Uterus (tissue), 4 donors: ENCODE data around the gene CST7. TPM values are rescaled to one million over a fixed set of nuclear protein-coding genes. Genes with fewer than 3 reads are reported as not detected.
"Not testable (repeated sequence)": the region's sequence is repeated elsewhere in the genome, so short reads cannot be mapped to it uniquely, and the experiment has no call there.

Experiments used
- DNase-seq, 2 donors: peaks; one replicate each; pipeline ENCODE4 v3.0.0-alpha.2; 2019 to 2020
- H3K27ac ChIP-seq, 2 donors: fragments of 200-600 bp; sonication (generic); 1 replicate in 1 of 2; 2 replicates in 1 of 2; pipeline ENCODE4 v1.5.1; 2016 to 2018
- H3K27me3 ChIP-seq, 2 donors: fragments of 200-600 bp; sonication (generic); one replicate each; pipeline ENCODE4 v1.5.1; 2018 to 2019; ENCODE audit warnings: control low read depth in 1 of 2
- H3K36me3 ChIP-seq, 2 donors: fragments of 200-600 bp; sonication (generic); one replicate each; pipeline ENCODE4 v1.5.1; 2019; ENCODE audit warnings: control low read depth in 1 of 2
- H3K4me1 ChIP-seq, 2 donors: fragments of 200-600 bp; sonication (generic); one replicate each; pipeline ENCODE4 v1.5.1; 2018 to 2019; ENCODE audit warnings: control low read depth in 1 of 2
- H3K4me3 ChIP-seq, 2 donors: fragments of 200-600 bp; sonication (generic); 1 replicate in 1 of 2; 2 replicates in 1 of 2; pipeline ENCODE4 v1.5.1; 2018 to 2019; ENCODE audit warnings: mild to moderate bottlenecking in 1 of 2
- H3K9me3 ChIP-seq, 2 donors: fragments of 200-600 bp; sonication (generic); one replicate each; pipeline ENCODE4 v1.5.1; 2019; ENCODE audit warnings: control low read depth in 1 of 2
- POLR2A ChIP-seq, 2 donors: fragments of 450-650 bp; IDR thresholded peaks; one replicate each; pipeline ENCODE4 v1.6.1; 2016; ENCODE audit warnings: antibody characterized with exemption in 2 of 2, mild to moderate bottlenecking in 1 of 2, moderate library complexity in 1 of 2
- intact Hi-C: fragments of 100-400 bp; cut with DNase I; formaldehyde crosslinking; loops from one replicate; pipeline ENCODE4 v1.15.1; 2023; ENCODE audit warnings: low total_unique reads
- total RNA-seq, 4 donors: library from RNA; depleted of rRNA in 3 of 4; stranded (reverse); fragments of >200 nt in 3 of 4; gene quantifications; one replicate each; pipeline versions ENCODE4 v1.1.0 to v1.2.4, GENCODE V29; 2014 to 2023
- TF ChIP-seq, protein P1 (sequence below), 4 experiments: fragments of 200-600 bp in 2 of 4; fragments of 450-650 bp in 2 of 4; sonication (generic) in 2 of 4; IDR thresholded peaks; one replicate each; pipeline ENCODE4 v1.5.1; 2016 to 2019; ENCODE audit warnings: antibody characterized with exemption in 4 of 4, mild to moderate bottlenecking in 2 of 4, moderate library complexity in 1 of 4
- donor health status: DM: yes; HTN: yes; CAD: no.

CST7 gene
- total RNA-seq, 4 donors from 2014 or later = 0.97 to 1.8 (median 1.2) TPM; not detected in 1

DNA sequence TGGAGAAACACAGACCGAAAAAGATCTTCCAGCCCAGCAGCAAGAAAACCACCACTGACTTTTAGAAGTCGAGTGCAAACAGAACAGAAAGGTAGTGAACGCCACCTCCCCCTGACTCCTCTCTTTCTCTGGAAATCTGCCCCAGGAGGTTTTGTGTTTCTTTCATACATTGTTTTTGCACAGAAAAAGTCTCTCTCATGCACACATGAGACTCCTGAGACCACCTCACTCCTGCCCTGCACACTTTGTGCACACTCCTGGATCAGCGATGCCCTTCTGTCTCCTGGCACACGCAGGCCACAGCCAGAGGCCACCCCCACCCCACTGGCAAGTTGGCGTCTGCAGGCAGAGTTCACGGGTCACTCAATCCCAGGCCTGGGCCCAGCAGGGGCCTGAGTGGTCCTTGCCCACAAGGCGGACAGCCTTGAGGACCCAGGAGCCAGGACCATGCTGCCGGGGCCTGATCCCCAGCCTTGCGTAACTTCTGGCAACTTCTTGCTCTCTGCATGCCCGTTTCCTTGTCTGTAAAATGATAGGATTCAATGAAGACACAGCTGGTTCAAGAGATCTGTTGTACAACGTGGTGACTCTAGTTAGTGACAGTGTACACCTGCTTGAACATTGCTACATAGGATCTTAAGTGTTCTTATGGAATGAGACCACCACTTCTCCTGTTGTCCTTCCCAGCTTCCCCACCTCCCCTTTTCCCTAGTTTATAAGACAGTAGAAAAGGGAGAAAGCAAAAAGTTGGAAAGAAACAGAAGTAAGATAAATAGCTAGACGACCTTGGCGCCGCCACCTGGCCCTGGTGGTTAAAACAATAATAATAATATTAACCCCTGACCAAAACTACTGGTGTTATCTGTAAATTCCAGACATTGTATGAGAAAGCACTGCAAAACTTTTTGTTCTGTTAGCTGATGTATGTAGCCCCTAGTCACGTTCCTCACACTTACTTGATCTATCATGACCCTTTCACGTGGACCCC lies 30.2 kb upstream of the CST7 start:
- no peak overlapping the region for H3K4me3 ChIP-seq
- no peaks in the 10 kb centered on the region for H3K4me1 ChIP-seq
- no peaks in the 10 kb centered on the region for H3K27me3 ChIP-seq
- no peak overlapping the region for H3K27ac ChIP-seq
- DNase-seq = no peak
- intact Hi-C loops = no loop called here
- H3K9me3 ChIP-seq = no peaks in the 10 kb centered on the region
- no peaks in the 10 kb centered on the region for H3K36me3 ChIP-seq
- TF ChIP-seq, protein P1, sequence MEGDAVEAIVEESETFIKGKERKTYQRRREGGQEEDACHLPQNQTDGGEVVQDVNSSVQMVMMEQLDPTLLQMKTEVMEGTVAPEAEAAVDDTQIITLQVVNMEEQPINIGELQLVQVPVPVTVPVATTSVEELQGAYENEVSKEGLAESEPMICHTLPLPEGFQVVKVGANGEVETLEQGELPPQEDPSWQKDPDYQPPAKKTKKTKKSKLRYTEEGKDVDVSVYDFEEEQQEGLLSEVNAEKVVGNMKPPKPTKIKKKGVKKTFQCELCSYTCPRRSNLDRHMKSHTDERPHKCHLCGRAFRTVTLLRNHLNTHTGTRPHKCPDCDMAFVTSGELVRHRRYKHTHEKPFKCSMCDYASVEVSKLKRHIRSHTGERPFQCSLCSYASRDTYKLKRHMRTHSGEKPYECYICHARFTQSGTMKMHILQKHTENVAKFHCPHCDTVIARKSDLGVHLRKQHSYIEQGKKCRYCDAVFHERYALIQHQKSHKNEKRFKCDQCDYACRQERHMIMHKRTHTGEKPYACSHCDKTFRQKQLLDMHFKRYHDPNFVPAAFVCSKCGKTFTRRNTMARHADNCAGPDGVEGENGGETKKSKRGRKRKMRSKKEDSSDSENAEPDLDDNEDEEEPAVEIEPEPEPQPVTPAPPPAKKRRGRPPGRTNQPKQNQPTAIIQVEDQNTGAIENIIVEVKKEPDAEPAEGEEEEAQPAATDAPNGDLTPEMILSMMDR (IDR thresholded peaks at IDR 0.05) = no peak
- TF ChIP-seq POLR2A (IDR thresholded peaks at IDR 0.05) = no peak

GRCh38 chr20:24919665-24920064 lies 29.4 kb upstream of the CST7 start:
- H3K4me1 ChIP-seq, H3K27ac ChIP-seq, DNase-seq, H3K27me3 ChIP-seq, H3K4me3 ChIP-seq, H3K9me3 ChIP-seq, intact Hi-C loops, H3K36me3 ChIP-seq: not testable (repeated sequence)

- H3K36me3 ChIP-seq, intact Hi-C loops, H3K4me3 ChIP-seq, H3K9me3 ChIP-seq, H3K27me3 ChIP-seq, H3K4me1 ChIP-seq, DNase-seq, H3K27ac ChIP-seq: not testable (repeated sequence)
Measured at GRCh38 chr20:24920706-24921105, 28.4 kb upstream of the CST7 start.

- DNase-seq, H3K9me3 ChIP-seq, H3K27me3 ChIP-seq, H3K4me3 ChIP-seq, intact Hi-C loops, H3K36me3 ChIP-seq, H3K4me1 ChIP-seq, H3K27ac ChIP-seq: not testable (repeated sequence)
Measured at GRCh38 chr20:24929259-24929658, 19.8 kb upstream of the CST7 start.

GRCh38 chr20:24929867-24930723 lies 19.0 kb upstream of the CST7 start:
- H3K4me1 ChIP-seq, DNase-seq, H3K27me3 ChIP-seq, H3K9me3 ChIP-seq, H3K36me3 ChIP-seq, H3K4me3 ChIP-seq, H3K27ac ChIP-seq, intact Hi-C loops: not testable (repeated sequence)

DNA sequence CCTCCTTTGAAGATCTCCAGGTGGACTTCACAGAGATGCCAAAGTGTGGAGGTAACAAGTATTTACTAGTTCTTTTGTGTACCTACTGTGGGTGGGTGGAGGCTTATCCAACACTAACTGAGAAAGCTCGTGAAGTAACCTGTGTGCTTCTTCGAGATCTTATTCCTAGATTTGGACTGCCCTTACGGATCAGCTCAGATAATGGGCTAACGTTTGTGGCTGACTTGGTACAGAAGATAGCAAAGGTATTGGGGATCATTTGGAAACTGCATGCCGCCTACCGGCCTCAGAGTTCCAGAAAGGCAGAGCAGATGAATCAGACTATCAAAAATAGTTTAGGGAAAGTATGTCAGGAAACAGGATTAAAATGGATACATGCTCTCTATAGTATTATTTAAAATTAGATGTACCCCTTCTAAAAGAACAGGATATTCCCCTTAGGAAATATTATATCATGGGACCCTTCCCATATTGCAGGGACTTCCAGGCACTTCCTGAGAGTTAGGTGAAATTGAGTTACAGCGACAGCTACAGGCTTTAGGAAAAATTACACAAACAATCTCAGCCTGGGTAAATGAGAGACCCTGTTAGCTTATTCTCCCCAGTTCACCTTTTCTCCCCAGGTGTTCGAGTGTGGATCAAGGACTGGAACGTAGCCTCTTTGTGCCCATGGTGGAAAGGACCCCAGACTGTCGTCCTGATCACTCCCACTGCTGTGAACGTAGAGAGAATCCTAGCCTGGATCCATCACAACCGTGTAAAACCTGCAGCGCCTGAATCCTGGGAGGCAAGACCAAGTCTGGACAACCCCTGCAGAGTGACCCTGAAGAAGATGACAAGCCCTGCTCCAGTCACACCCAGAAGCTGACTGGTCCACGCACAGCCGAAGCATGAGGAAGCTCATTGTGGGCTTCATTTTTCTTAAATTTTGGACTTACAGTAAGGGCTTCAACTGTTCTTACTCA lies 18.1 kb upstream of the CST7 start:
- H3K4me1 ChIP-seq, H3K27ac ChIP-seq, intact Hi-C loops, H3K9me3 ChIP-seq, H3K36me3 ChIP-seq, H3K27me3 ChIP-seq, H3K4me3 ChIP-seq, DNase-seq: not testable (repeated sequence)

- H3K36me3 ChIP-seq, H3K9me3 ChIP-seq, DNase-seq, intact Hi-C loops, H3K4me3 ChIP-seq, H3K27ac ChIP-seq, H3K27me3 ChIP-seq, H3K4me1 ChIP-seq: not testable (repeated sequence)
Measured at GRCh38 chr20:24931893-24932292, 17.2 kb upstream of the CST7 start.
